NCI-H82 treated with DMSO at 0.1 percent for 48 hours (cell line): ENCODE results near the gene SRGAP3.
"Not testable (repeated sequence)": the region's sequence is repeated elsewhere in the genome, so short reads cannot be mapped to it uniquely, and the experiment has no call there.

Experiments
- DNase-seq: peaks from one replicate; lab custom pipeline; 2025; ENCODE audit not compliant: unreplicated experiment; lab: John Stamatoyannopoulos, UW

SRGAP3 gene

DNA sequence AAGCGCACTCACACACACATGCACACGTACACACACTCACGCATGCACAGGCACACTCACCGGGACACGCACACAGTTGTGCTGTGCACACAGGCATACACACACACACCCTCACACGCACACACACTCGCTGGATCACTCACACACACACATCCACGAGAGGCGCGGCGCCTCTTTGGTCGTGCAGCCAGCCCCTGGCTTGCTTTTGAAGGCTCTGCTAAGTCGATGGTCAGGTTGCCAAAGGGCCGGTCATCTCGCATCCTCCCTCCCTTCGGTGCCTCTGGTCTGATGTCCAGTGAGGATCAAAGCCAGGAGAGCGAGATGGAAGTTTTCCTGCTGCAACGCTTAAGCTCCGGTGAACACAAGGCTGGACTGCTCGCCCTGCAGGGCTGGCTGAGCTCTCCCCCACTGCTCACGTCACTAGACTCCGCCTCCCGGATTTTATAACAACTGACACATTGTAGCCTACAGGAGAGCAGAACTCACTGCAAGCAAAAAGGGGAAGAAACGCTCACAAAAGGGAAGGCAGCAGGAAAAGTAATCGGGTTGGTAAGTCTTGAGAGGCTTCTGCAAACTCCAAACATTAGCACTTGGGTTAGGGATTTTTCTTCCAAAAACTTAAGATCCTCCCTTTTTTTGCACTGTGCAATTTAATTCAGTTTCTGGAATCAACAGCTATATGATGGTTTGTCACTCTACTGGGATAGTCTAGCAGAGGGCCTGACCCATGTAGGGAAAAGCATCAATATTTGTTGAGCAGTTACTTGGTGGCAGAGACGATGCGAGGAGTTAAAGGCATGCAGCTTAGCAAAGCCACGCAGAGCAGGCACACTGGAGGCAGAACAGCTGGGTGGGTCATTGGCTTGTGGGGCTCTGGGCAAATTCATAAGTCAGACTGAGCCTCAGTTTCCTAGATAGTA, at the start of gene SRGAP3:
TSS of gene SRGAP3 (minus strand) at position 374 of the 920 bp plus-strand sequence. CDS start 695 bp downstream, outside the sequence.
- peak; percentile 68 for DNase-seq

GRCh38 chr3:9298236-9298635, 48.8 kb upstream of the SRGAP3 start:
- DNase-seq = no peak

GRCh38 chr3:9296241-9296640, 46.8 kb upstream of the SRGAP3 start:
- DNase-seq = no peak

- no peak for DNase-seq
Observed at GRCh38 chr3:9295007-9295406, 45.6 kb upstream of the SRGAP3 start.

DNA sequence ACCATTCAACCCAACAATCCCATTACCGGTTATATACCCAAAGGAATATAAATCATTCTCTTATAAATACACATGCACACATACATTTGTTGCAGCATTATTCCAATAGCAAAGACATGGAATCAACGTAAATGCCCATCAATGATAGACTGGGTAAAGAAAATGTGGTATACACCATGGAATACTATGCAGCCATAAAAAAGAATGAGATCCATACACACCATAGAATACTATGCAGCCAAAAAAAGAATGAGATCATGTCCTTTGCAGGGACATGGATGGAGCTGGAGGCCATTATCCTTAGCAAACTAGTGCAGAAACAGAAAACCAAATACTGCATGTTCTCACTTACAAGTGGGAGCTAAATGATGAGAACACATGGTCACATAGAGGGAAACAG, 44.5 kb upstream of the SRGAP3 start:
- DNase-seq = not testable (repeated sequence)

DNA sequence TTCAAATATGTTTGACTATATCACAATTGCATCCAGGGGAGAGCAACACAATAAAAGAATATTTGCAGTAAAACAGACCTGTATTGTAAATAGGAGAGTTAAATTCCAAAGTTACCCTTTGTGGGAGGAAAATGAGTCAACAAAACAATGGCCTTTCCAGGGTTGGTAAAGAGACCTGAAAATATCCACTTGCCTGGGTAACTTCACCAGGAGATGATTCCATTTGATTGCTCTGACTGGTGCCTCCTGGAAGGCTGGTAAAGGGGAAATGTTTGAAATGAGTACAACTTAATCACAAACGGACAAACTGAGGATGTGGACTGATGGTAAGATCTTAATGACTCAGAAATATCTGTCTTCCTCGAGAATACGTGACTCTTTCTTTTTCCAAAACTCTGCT, 43.6 kb upstream of the SRGAP3 start:
- no peak for DNase-seq

GRCh38 chr3:9292516-9292915, 43.1 kb upstream of the SRGAP3 start:
- no peak for DNase-seq

- DNase-seq = no peak
Observed at GRCh38 chr3:9291821-9292410, 42.5 kb upstream of the SRGAP3 start.

GRCh38 chr3:9290566-9290965, 41.1 kb upstream of the SRGAP3 start:
- no peak for DNase-seq

DNA sequence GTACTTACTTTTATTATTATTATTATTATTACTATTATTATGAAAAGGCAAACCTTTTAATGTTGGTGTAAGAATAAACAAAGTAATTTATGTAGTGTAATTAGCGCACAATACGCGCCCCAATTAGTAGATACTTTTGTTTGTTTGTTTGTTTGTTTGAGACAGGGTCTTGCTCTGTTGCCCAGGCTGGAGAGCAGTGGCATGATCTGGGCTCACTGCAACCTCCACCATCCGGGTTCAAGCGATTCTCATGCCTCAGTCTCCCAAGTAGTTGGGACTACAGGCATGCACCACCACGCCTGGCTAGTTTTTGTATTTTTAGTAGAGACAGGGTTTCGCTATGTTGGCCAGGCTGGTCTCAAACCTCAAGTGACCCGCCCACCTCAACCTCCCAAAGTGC, 32.1 kb upstream of the SRGAP3 start:
- not testable (repeated sequence) for DNase-seq

DNA sequence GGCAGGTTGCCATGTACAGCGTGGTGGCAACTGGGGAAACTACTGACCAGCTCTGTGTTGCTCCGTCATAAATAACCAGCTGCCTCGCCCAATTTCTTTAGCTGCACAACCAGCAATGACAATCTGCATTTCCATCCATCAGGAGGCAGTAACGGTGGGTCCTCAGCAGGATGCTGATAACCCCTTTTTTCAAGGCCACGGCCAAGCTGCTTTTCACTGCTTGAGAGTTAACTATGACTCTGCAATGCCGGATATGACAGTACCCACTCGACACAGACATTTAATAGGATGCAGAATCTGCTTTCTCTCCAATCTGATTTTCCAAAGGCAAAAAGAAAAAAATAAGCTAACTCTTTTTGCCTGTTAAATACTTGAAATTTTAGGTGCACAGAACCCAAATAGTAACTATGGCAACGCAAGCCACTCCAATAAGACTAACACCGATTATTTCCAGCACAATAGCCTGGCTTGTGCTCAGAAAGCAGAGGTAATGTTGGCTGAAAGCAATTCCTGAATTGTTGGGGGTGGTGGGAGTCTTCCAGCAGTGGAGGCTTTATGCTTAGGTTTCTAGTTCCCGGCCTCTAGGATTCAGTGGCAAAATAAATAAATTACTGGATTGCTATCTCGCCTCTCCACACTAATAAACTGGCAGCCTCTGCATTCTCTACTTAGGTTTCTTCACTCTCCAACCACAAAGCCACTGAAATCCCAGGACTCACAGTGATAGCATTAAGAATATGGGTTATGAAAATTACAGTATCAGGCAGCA, 31.2 kb upstream of the SRGAP3 start:
- no peak for DNase-seq

DNA sequence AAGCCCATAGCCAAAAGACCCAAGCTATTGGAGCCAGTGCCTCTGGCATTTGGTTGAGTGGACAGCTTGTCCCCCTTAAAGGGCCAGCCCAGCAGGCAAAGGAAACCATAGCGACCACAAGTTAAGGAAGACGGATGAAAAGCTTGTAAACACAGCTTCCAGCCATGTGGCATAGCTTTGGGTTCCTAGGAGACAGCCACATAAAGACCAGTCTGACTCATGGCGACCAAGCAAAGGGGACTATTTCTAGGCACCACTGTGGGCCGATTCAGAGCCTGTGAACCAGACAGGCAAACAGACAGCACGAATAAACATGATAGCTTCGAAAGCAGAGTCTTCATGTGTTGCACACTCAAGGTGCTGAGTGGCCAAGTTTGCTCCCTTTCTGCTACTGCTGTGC, 30.5 kb upstream of the SRGAP3 start:
- no peak for DNase-seq

GRCh38 chr3:9278498-9278897, 29.1 kb upstream of the SRGAP3 start:
- no peak for DNase-seq

- no peak for DNase-seq
Observed at GRCh38 chr3:9278085-9278484, 28.6 kb upstream of the SRGAP3 start.

- DNase-seq = no peak
Observed at GRCh38 chr3:9276761-9277370, 27.4 kb upstream of the SRGAP3 start.

GRCh38 chr3:9271903-9272302, 22.5 kb upstream of the SRGAP3 start:
- no peak for DNase-seq

DNA sequence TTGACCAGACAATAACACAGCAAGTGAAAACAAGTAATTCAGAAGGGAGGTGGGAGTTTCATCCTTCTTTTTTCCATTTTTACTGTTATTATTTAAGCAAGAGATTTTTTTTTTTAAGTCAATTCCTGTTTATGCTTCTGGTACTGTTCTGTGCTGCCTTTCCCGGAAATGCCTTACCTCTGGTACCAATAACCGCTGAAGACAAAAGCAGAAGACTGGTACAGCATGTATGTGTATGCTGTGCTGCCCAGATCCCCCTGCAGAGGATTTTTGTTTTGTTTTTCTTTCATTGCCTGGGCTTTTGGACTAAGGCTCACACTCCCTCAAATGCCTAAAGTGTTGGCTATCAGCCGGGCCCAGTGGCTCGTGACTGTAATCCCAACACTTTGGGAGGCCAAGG, 21.3 kb upstream of the SRGAP3 start:
- DNase-seq = no peak

DNA sequence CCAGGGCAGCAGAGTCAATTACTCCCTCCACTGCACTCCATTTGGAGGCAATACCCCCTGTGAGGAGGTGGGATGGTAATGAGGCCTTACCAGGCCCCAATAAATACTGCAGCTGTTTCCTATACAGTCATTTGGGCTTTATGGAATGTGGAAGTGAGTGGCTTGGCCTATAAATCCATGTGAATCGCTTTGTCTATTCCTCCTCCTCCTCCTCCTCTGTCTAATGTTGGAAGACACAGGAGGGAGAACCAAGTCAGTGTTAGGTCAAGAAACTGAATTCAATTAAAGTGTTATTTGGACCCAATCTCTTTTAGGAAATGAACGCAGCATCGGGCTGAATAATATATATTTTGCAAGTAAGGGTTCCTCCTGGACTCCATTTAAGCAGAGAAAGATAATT, 17.3 kb upstream of the SRGAP3 start:
- no peak for DNase-seq

DNA sequence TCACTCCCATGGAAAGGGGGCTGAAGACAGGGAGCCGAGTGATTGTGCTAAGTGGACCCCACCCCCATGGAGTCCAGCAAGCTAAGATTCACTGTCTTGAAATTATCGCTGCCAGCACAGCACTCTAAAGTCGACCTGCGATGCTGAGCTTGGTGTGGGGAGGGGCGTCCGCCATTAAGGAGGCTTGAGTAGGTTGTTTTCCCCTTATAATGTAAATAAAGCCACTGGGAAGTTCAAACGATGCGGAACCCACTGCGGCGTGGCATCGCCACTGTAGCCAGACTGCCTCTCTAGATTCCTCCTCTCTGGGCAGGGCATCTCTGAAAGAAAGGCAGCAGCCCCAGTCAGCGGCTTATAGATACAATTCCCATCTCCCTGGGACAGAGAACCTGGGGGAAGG, 10.9 kb upstream of the SRGAP3 start:
- DNase-seq = no peak

DNA sequence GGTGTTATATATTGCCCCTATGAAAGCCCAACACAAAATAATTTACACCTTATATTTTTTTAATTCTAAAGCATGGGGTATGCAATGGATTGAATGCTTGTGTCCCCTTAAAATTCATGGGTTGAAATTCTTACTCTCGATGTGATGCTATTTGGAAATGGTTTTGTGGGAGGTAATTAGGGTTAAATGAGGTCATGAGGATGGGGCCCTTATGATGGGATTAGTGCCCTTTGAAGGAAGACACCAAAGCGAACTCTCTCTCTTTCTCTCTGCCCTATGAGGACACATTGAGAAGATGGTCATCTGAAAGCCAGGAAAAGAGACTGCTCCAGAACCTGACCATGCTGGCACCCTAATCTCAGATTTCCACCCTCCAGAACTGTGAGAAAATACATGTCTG, 7.6 kb upstream of the SRGAP3 start:
- no peak for DNase-seq

DNA sequence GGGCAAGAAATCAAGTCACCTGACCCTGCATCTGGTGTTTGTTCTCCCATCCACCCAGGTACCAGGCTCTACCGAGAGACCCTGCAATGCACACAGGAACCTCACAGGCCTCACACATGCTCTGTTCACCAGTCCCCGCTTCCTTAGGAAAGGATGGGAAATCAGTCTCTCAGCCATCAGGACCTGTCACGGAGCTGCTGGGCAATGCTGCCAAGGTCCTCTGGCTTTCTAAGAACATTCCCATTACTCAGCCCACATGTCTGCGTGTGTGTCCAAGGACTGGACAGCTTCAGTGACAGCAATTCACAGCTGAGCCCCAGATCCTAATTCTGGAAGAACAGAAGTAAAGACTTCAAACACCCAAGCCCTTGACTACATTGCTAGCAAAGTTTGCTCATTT, 6.5 kb upstream of the SRGAP3 start:
- no peak for DNase-seq
